ENCODE results near the gene C13orf46. TPM values are rescaled to one million over a fixed set of nuclear protein-coding genes. Genes with fewer than 3 reads are reported as not detected.

C13orf46 gene
- polyA plus RNA-seq, 1 experiment, result 0.65 TPM

- ChIA-PET POLR2A (no interaction called here), CTCF (no interaction called here)
- no peak overlapping the region for H3K4me3 ChIP-seq (ENCODE audit: low read depth, low read length)
- DNase-seq (ENCODE audit: low read depth), result no peak
- no peaks in the 10 kb centered on the region for H3K36me3 ChIP-seq (ENCODE audit: control insufficient read depth, insufficient read depth, low read length)
- TF ChIP-seq, protein P1, sequence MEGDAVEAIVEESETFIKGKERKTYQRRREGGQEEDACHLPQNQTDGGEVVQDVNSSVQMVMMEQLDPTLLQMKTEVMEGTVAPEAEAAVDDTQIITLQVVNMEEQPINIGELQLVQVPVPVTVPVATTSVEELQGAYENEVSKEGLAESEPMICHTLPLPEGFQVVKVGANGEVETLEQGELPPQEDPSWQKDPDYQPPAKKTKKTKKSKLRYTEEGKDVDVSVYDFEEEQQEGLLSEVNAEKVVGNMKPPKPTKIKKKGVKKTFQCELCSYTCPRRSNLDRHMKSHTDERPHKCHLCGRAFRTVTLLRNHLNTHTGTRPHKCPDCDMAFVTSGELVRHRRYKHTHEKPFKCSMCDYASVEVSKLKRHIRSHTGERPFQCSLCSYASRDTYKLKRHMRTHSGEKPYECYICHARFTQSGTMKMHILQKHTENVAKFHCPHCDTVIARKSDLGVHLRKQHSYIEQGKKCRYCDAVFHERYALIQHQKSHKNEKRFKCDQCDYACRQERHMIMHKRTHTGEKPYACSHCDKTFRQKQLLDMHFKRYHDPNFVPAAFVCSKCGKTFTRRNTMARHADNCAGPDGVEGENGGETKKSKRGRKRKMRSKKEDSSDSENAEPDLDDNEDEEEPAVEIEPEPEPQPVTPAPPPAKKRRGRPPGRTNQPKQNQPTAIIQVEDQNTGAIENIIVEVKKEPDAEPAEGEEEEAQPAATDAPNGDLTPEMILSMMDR (IDR thresholded peaks at IDR 0.05; ENCODE audit: insufficient read depth, low read depth, low read length), result no peak
- H3K27me3 ChIP-seq (ENCODE audit: control insufficient read depth, insufficient read depth, low read length), result no peaks in the 10 kb centered on the region
These were observed 53.9 kb downstream of the C13orf46 start for GRCh38 chr13:113919761-113920559.

GRCh38 chr13:113918981-113919701 is 54.7 kb downstream of the C13orf46 start:
- H3K27me3 ChIP-seq (ENCODE audit: control insufficient read depth, insufficient read depth, low read length), result no peaks in the 10 kb centered on the region
- DNase-seq (ENCODE audit: low read depth), result no peak
- H3K36me3 ChIP-seq (ENCODE audit: control insufficient read depth, insufficient read depth, low read length), result no peaks in the 10 kb centered on the region
- CTCF ChIA-PET, result interaction anchor here (0.6 to 1.5 kb wide), 2 partner anchors 8 to 20 kb away, joined by 3 read pairs; no protein-coding TSS in a partner anchor
- TF ChIP-seq, protein P1 (IDR thresholded peaks at IDR 0.05; ENCODE audit: insufficient read depth, low read depth, low read length), result no peak
- POLR2A ChIA-PET, result no interaction called here
- no peak overlapping the region for H3K4me3 ChIP-seq (ENCODE audit: low read depth, low read length)

GRCh38 chr13:113918580-113918979 is 55.3 kb downstream of the C13orf46 start:
- no peak for DNase-seq (ENCODE audit: low read depth)
- H3K36me3 ChIP-seq (ENCODE audit: control insufficient read depth, insufficient read depth, low read length), result no peaks in the 10 kb centered on the region
- ChIA-PET POLR2A (no interaction called here), CTCF (interaction anchor here (1.5 kb wide), 1 partner anchor 8 kb away, joined by 3 read pairs; no protein-coding TSS in a partner anchor)
- no peak overlapping the region for H3K4me3 ChIP-seq (ENCODE audit: low read depth, low read length)
- TF ChIP-seq, protein P1 (IDR thresholded peaks at IDR 0.05; ENCODE audit: insufficient read depth, low read depth, low read length), result no peak
- H3K27me3 ChIP-seq (ENCODE audit: control insufficient read depth, insufficient read depth, low read length), result no peaks in the 10 kb centered on the region

DNA sequence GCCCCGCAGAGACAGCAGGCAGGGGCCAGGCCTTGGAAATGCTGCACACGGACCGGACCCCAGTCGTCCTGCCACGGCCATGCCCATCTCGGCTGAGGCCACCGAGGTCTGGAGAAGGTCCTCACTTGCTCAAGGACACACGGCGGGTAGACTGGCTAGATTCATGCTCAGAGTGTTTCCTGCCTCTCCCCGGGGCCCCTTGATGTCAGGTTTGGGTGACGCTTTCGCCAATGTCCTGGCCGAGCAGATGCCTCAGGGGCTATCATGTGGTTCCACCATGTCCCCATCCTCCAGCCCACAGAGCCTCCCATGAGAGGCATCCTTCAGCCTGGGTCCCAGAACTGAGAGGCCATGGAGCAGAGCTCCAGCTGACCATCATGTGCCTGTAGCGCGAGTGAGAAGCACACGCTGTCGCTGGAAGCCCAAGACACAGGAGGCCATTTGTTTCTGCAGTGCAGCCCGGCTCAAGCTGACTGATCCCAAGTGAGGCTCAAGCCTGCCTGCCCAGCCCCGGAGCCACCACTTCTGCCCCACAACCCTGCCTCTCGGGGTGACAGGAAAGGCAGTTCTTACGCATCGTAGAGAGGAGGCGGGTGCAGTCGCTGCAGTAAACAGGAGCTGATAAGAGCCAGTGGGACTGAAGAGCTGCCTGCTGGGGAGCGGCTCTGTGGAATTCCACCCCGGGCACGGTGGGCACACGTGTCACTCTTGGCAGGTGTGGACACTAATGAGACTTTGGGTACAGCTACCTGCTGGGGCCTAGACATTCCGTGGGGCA is 56.1 kb downstream of the C13orf46 start:
- H3K36me3 ChIP-seq (ENCODE audit: control insufficient read depth, insufficient read depth, low read length), result no peaks in the 10 kb centered on the region
- ChIA-PET POLR2A (no interaction called here), CTCF (interaction anchor here (0.7 to 1.5 kb wide), 2 partner anchors 9 to 64 kb away, joined by 3 read pairs; no protein-coding TSS in a partner anchor)
- DNase-seq (ENCODE audit: low read depth), result no peak
- TF ChIP-seq, protein P1 (IDR thresholded peaks at IDR 0.05; ENCODE audit: insufficient read depth, low read depth, low read length), result no peak
- no peaks in the 10 kb centered on the region for H3K27me3 ChIP-seq (ENCODE audit: control insufficient read depth, insufficient read depth, low read length)
- H3K4me3 ChIP-seq (ENCODE audit: low read depth, low read length), result no peak overlapping the region
